GM12892 (cell line): ENCODE results near the gene UPF3A.

Experiments
- DNase-seq: peaks from one replicate; pipeline ENCODE4 v3.0.0; 2011; ENCODE audit not compliant: insufficient read length
- FAIRE-seq: peaks from 2 replicates; lab custom pipeline; 2011; peaks lifted over from hg19 to GRCh38; lab: Jason Lieb, UNC
- POLR2A ChIP-seq: IDR thresholded peaks from 2 replicates; pipeline ENCODE4 v1.6.1; 2011; ENCODE audit warnings: low read depth, low read length, control low read depth
- POLR2AphosphoS5 ChIP-seq: IDR thresholded peaks from 2 replicates; pipeline ENCODE4 v1.6.1; 2011; ENCODE audit warnings: low read depth, low read length, control low read depth
- TAF1 ChIP-seq: IDR thresholded peaks from 2 replicates; pipeline ENCODE4 v1.6.1; 2011; ENCODE audit warnings: low read depth, mild to moderate bottlenecking, control low read depth, low read length, borderline replicate concordance

The UPF3A gene

DNA sequence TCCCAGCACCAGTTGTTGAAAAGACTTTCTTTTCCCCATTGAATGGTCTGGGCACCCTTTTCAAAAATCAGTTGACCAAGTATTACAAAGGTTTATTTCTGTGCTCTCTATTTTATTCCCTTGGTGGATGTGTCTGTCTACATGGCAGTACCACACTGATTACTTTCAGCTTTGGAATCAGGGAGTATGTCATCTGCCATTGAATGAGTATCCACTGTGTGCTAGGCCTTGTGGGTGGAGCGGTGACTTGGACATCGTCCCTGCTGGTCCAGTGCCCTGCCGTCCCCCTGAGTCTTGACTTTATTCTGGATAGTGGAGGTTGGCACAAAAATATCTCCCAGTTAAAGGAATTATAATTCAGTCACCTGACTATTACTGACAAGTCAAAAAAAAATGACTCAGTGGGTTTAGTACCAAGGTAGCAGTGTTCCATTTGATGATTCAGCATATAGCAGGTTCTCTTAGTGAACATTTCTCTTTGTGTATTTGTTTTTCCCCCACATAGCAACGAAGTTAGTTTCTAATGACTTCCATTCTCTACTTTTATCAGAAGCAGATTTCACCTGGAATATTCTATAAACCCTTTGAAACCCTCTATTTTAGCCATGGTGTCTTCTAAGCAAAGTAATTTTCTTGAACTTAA, 3.9 kb downstream of the UPF3A start:
- DNase-seq: no peak
- FAIRE-seq: no peak
- TF ChIP-seq POLR2A (no peak), POLR2AphosphoS5 (no peak), TAF1 (no peak)

DNA sequence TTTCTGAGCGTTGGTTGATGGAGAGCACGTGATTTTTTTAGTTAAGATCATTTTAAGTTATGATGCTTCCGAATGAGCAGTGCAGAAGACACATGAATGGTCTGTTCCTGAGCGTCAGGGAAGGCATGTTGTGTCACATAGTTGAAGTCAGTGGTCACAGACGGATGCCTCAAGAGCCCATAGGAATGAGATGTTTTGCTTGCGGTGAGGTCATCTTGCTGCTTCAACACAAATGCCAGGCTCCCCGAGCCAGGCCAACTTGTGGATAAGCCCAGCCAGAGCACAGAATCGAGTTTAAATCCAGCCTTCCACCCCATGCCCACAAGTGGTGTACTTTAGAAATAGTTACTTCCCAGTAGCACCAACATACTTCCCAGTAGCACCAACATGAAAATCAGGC, 5.4 kb downstream of the UPF3A start:
- DNase-seq (no peak), FAIRE-seq (no peak)
- TF ChIP-seq POLR2A (no peak), TAF1 (no peak), POLR2AphosphoS5 (no peak)

DNA sequence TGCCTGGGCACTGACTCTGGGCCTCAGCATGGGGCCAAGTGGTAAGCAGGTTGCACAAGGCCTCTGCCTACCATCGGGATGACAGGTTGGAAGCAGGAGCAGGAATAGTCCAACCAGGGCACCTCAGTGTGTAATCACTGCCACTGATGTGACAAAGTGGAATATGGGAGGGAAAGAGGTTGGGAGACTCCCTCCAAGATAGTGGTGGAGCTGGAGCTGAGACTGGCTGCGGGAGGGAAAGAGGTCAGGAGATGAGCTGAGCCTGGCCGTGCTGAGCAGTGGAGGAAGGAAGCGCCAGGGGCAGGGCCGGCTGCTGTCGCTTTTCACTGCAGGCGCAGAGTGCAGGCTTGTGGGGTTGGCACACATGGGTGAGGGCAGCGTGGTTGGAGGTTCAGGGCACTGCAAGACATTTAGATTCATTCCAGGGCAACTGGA, 6.8 kb downstream of the UPF3A start:
- DNase-seq: no peak
- FAIRE-seq: no peak
- TF ChIP-seq POLR2A (peak; percentile 45; the same call in 1 of the 2 replicates), TAF1 (no peak), POLR2AphosphoS5 (peak; percentile 71)

DNA sequence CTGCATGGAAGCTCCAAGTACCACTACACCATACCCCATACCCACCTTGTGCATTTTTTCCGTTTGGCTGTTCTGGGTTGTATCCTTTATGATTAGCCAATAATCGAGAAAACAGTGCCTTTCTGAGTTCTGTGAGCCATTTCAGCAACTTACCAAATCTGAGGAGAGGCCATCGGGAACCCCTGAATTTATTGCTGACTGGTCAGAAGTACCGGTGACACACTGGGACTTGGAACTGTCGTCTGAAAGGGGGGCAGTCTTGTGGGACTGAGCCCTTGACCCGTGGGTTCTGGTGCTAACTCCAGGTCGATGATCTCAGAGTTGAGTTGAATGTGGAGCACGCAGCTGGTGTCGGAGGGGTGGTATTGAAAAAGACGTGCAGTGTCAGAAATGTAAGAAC, 15.0 kb downstream of the UPF3A start:
- DNase-seq (no peak), FAIRE-seq (no peak)
- TF ChIP-seq POLR2A (no peak), POLR2AphosphoS5 (no peak), TAF1 (no peak)

DNA sequence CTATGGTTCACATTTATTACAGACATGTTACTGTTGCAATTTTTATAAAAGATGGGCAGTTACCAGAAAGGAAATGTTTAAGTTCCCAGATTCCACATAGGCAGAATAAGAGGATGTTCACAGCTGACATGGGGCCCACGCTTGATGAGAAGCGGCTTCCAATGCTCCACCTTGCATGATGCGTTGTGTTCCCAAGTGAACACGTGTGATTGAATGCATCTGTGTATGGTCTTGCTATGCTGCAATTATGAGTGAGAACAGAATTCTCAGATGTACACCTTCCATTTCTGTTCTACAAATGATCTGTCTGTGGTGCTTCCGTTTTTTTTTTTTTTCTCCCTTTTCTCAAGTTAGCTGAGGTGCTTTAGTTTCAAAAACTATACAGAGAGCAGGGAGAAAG, 15.5 kb downstream of the UPF3A start:
- no peak for DNase-seq
- FAIRE-seq: no peak
- no peak for TF ChIP-seq POLR2AphosphoS5
- no peak for TF ChIP-seq TAF1
- TF ChIP-seq POLR2A: no peak

DNA sequence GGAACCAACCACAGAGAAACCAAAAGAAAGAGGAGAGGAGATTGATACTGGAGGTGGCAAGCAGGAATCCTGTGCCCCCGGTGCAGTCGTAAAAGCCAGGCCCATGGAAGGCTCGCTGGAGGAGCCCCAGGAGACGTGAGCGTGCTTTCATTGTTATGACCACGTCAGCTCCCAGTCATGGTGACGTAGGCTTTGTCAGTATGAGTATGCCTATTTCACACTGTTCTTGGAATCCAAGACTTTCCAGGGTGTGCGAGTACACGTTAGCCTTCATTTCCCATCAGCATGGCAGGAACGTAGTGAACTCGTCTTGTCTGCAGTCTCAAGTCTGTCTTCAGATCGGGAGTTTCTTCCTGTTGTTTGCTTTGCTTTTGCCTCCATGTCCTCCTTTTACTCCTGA, 17.5 kb downstream of the UPF3A start:
- no peak for FAIRE-seq

DNA sequence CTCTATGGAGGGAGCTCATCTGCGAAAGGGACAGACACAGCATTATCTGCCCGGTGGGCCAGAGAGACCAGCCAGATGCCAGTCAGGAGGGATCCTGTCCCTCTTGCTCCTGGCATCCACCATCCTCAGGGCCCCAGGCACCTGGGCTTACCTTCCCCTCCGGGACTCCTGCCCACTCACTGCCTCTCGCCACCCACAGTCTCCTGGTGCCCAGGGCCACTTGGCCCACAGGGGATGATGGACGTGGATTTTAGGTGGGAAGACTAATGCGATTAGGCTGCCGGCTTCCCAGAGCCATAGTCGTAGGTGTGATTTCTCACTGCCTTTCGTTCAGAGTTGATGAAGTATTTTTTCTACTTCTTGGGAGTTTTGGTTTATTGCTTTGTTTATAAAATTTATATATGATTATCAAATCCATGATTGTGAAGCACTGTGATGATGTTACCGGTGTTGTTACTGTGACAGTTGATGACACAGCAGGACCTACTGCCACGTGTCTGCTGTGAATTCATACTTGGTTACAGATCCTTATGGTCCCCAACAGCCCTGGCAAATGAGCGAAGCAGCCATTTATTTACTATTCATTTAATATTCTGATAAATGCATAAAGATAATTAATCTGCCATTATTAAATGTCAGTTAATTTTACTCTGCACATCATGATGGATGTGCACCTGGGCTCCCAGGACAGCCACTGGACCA, 18.4 kb downstream of the UPF3A start:
- no peak for TF ChIP-seq TAF1
- TF ChIP-seq POLR2A: no peak
- TF ChIP-seq POLR2AphosphoS5: no peak
- no peak for DNase-seq
- no peak for FAIRE-seq

More for the DNA sequence above, 17.5 kb downstream of the UPF3A start:
- no peak for TF ChIP-seq POLR2AphosphoS5
- TF ChIP-seq POLR2A: no peak
- TF ChIP-seq TAF1: no peak
- no peak for DNase-seq

DNA sequence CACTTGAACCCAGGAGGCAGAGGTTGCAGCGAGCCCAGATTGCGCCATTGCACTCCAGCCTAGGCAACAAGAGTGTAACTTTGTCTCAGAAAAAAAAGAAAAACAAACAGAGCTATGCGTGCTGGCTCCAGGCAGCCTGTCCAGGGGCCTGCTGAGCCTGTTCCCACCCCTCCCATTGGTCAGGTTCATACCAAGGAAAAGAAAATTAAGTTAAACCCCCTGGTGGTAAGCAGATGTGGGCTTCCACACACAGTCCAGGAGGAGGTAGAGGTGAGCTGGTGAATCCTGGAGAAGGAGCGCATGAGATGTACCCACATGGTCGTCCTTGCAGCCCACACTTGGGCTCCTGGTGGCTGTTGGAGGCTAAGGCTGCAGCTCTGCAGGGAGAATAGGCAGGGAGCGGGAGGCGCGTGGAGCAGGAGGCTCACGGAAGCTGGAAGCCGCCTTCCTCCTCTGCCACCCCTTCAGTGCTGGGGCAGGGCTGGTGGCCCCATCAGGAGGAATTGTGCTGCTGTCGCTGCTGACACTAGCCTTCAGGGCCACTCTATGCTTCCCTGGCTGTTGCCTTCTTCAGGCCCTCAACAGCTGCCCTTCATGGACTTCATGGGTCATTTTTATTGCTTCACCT, 22.4 kb downstream of the UPF3A start:
- FAIRE-seq: no peak
- no peak for DNase-seq
- no peak for TF ChIP-seq TAF1
- no peak for TF ChIP-seq POLR2AphosphoS5
- TF ChIP-seq POLR2A: no peak

DNA sequence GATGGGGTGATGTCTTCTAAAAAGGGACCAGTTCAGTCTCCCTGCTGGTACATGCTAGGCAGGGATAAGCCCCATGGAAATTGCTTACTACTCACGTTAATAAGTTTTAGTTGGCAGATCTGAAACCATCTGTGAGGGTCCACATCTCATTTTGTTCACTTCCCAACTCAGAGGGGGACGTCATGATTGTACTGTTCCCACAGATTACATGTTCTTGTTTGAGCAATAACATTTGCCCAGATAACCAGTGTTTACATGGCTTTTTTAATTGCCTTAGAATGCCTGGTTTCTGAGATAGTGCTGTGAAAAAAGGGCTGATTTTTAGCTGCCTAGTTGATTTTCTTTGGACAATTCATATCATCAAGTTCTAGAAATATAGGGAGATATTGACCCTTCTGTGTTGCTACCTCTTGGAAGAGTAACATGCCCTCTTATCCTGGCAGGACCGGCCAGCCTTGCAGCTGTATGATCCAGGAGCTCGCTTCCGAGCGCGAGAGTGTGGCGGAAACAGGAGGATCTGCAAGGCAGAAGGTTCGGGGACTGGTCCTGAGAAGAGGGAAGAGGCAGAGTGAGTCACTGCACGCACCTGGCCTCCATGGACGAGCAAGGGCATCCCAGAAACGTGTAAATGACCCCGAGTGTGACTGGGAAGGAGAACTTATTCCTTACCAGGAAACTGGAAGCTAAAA, 23.1 kb downstream of the UPF3A start:
- DNase-seq: no peak
- no peak for FAIRE-seq
- TF ChIP-seq POLR2A (no peak), POLR2AphosphoS5 (no peak), TAF1 (no peak)

DNA sequence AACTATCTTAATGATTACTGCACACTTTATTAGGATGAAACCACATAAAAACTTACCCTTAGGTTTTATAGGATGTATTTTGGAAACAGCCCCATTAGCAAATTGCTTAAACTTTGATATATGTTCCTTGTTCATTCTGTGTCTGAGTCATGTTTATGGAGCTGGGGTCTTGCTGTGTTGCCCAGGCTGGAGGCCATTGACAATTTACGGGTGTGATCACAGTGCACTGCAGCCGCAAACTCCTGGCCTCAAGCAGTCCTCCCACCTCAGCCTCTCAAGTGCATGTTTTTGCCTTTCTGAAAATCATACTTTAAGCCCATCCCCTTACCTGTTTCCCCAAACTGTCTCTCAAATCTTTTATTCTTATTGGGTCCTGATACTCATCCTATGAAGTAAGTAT, 27.7 kb downstream of the UPF3A start:
- FAIRE-seq: no peak
- no peak for DNase-seq
- TF ChIP-seq POLR2A: no peak

DNA sequence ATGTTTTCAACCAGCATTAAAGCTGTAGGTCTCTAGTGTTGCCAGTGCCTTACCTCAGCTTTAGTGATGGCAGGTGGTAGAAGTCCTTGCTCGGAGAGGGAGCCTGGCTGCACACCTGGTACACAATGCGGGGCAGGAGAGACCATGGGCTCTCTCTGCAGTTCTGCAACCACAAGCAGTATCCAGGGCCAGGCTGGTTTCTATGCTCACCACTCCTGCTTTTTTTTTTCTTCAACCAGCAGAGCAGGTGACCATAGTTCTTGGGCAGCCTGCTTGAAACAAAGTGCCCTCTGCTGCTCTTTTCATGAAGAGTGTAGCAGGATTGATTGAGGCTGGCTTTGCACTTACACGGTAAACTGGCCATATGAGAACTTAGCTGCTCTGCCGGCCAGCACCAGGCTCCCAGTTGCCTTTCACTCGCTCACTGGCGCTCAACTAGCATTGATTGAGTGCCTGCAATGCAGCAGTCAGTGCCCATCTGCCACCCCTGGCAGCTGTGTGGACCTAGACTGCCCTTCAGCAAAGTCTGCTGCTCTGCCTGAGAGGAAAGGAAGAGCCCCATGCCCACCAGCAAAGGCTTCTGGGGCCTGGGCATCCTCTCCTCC, 28.5 kb downstream of the UPF3A start:
- DNase-seq (no peak), FAIRE-seq (no peak)
- TF ChIP-seq POLR2A: no peak
- TF ChIP-seq TAF1: no peak
- TF ChIP-seq POLR2AphosphoS5: no peak
